Bronchial epithelial cell (primary cell): ENCODE data around the gene APOBEC3C. TPM values are rescaled to one million over a fixed set of nuclear protein-coding genes. Genes with fewer than 3 reads are reported as not detected.
A peak's percentile ranks its signal among the peaks of the same experiment; 100 is the strongest.
"Not testable (repeated sequence)": the region's sequence is repeated elsewhere in the genome, so short reads cannot be mapped to it uniquely, and the experiment has no call there.

ENCODE experiments used
- DNase-seq: peaks from one replicate; pipeline ENCODE4 v3.0.0-alpha.2; 2010; ENCODE audit warnings: low read depth
- FAIRE-seq: peaks from 2 replicates; lab custom pipeline; 2011; peaks lifted over from hg19 to GRCh38; lab: Jason Lieb, UNC
- H3K27me3 ChIP-seq: 2 replicates; pipeline ENCODE4 v1.5.1; 2011; ENCODE audit warnings: low read length; ENCODE audit not compliant: control insufficient read depth, insufficient read depth
- H3K36me3 ChIP-seq: 2 replicates; pipeline ENCODE4 v1.5.1; 2011; ENCODE audit warnings: low read length; ENCODE audit not compliant: control insufficient read depth, insufficient read depth
- H3K4me3 ChIP-seq: 2 replicates; pipeline ENCODE4 v1.5.1; 2011; ENCODE audit warnings: mild to moderate bottlenecking, low read depth, low read length, control low read depth
- CTCF ChIP-seq: IDR thresholded peaks from 2 replicates; pipeline ENCODE4 v1.5.1; 2011; ENCODE audit warnings: mild to moderate bottlenecking, moderate library complexity, low read length, control low read depth, inconsistent platforms; ENCODE audit not compliant: insufficient read depth, severe bottlenecking
- total RNA-seq: library from RNA; depleted of rRNA; stranded (reverse); fragments of >200 nt; gene quantifications from 2 replicates; pipeline ENCODE4 v1.2.1, GENCODE V29; 2014

Gene APOBEC3C
- total RNA-seq, 1 donor from 2014 or later, result 4.2 TPM

GRCh38 chr22:39039306-39040126 is 25.5 kb downstream of the APOBEC3C start:
- H3K4me3 ChIP-seq, result no peak overlapping the region
- TF ChIP-seq CTCF, result no peak
- DNase-seq (no peak), FAIRE-seq (no peak)
- H3K36me3 ChIP-seq, result no peaks in the 10 kb centered on the region
- no peaks in the 10 kb centered on the region for H3K27me3 ChIP-seq

DNA sequence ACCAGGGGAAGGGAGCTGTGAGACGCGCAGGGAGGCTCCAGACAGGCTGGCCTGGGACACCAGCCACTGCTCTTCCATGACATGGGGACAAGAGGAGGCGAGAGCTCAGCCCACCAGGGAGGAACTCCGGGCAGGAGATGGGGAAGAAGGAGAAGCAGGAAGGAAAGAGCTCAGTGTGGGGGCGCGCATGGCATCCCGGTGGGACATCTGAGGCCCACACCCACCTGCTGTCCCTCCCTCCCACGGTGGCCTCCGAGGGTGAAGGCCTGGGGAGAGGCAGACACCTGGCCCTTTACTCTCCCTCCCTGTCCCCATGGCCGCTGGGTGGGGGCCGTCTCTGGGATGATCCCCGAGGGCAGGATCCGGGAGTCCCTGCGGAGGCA is 26.1 kb downstream of the APOBEC3C start:
- H3K27me3 ChIP-seq, FAIRE-seq, DNase-seq, H3K36me3 ChIP-seq: not testable (repeated sequence)
- peak overlapping the region; percentile 51 for H3K4me3 ChIP-seq

DNA sequence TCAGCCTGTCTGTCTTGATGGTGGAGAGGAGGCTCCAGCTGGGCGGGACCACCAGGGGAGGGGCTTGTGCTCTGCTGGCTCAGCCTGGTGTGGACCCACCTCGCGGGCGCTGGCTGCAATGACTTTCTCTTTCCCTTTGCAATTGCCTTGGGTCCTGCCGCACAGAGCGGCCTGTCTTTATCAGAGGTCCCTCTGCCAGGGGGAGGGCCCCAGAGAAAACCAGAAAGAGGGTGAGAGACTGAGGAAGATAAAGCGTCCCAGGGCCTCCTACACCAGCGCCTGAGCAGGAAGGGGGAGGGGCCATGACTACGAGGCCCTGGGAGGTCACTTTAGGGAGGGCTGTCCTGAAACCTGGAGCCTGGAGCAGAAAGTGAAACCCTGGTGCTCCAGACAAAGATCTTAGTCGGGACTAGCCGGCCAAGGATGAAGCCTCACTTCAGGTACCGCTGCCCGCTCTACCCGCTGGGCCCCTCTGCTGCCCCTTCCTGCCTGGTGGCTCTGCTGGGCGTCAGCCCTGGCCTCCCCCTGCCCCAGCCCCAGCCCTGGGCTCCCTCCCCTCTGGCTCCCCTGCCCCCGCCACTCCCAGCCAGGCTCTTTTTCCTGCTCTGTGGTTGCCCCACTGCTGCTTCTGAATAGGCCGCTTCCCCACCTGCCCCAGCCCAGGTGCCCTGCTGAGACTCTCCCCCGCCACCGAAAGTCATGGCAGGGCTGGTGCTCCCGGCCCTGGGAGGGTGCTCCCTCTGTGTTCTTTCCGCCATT is 26.7 kb downstream of the APOBEC3C start, which contains the start of gene APOBEC3F:
APOBEC3F (plus strand) TSS at position 327 of the 759 bp plus-strand sequence; CDS start at position 424, 97 bp downstream.
- peak; percentile 25 for DNase-seq
- H3K36me3 ChIP-seq, FAIRE-seq, H3K27me3 ChIP-seq: not testable (repeated sequence)
- peak within 1 kb of the TSS; percentile 51 for H3K4me3 ChIP-seq

- TF ChIP-seq CTCF, result no peak
- FAIRE-seq (no peak), DNase-seq (no peak)
- H3K36me3 ChIP-seq, result no peaks in the 10 kb centered on the region
- H3K27me3 ChIP-seq, result no peaks in the 10 kb centered on the region
- no peak overlapping the region for H3K4me3 ChIP-seq
Observed at GRCh38 chr22:39041908-39042307, 27.9 kb downstream of the APOBEC3C start.

DNA sequence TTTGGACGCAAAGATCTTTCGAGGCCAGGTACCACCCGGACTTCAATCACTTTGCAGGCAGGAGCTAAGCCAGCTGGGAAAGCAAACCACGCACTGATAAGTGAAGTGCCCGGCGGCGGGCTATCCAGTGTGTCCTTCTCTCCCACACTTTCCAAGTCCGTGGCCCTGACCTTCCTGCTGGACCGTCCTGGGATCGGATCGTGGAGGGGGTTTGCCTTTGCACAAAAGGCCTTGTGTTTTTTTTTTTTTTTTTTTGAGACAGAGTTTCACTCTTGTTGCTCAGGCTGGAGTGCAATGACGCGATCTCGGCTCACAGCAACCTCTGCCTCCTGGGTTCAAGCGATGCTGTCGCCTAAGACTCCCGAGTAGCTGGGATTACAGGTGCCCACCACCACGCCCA is 29.0 kb downstream of the APOBEC3C start:
- not testable (repeated sequence) for H3K27me3 ChIP-seq, H3K4me3 ChIP-seq, DNase-seq, FAIRE-seq, H3K36me3 ChIP-seq

DNA sequence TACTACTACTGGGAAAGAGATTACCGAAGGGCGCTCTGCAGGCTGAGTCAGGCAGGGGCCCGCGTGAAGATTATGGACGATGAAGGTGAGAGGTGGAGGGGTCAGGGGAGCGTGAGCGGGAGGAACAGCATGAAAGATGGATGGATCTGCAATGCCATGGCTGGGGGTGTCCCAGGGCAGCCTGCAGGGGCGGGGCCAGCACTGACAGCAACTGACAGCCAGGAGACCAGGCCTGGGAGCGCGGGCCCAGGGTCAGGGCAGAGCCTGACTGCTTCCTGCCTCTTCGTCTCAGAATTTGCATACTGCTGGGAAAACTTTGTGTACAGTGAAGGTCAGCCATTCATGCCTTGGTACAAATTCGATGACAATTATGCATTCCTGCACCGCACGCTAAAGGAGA is 31.1 kb downstream of the APOBEC3C start:
- H3K4me3 ChIP-seq, DNase-seq, H3K27me3 ChIP-seq, H3K36me3 ChIP-seq, FAIRE-seq: not testable (repeated sequence)

- H3K27me3 ChIP-seq, H3K36me3 ChIP-seq, FAIRE-seq, H3K4me3 ChIP-seq: not testable (repeated sequence)
- DNase-seq, result peak; percentile 22
Observed at GRCh38 chr22:39049486-39049885, 35.4 kb downstream of the APOBEC3C start.

DNA sequence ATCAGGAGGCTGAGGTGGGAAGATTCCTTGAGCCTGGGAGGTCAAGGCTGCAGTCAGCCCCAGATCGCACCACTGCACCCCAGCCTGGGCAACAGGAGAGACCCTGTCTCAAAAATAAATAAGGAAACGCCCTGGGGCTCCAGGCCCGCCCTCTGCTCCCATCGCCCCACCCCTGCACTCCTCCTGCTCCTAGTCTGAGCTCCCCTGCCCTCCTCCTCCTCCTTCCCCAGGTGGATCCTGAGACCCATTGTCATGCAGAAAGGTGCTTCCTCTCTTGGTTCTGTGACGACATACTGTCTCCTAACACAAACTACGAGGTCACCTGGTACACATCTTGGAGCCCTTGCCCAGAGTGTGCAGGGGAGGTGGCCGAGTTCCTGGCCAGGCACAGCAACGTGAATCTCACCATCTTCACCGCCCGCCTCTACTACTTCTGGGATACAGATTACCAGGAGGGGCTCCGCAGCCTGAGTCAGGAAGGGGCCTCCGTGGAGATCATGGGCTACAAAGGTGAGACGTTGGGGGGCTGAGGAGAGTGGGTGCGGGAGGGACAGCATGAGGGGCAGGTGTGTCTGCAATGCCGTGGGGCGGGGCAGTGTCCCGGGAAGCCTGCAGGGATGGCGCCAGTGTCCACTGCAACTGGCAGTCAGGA is 37.9 kb downstream of the APOBEC3C start:
- not testable (repeated sequence) for FAIRE-seq, DNase-seq, H3K4me3 ChIP-seq

More for the DNA sequence above, 37.9 kb downstream of the APOBEC3C start:
- not testable (repeated sequence) for H3K27me3 ChIP-seq, H3K36me3 ChIP-seq
